ENCODE results near the gene PRLR. TPM values are rescaled to one million over a fixed set of nuclear protein-coding genes. Genes with fewer than 3 reads are reported as not detected.
"Not testable (repeated sequence)": the region's sequence is repeated elsewhere in the genome, so short reads cannot be mapped to it uniquely, and the experiment has no call there.

The PRLR gene
- polyA plus RNA-seq, 3 donors, result 0.11 to 0.61 (median 0.25) TPM

GRCh38 chr5:35066260-35066795 lies 164.0 kb downstream of the PRLR start:
- 88 to 91% (median 89%) methylated on average over 3 to 5 of the region's 5 CpGs for WGBS, 3 donors
- H3K27ac ChIP-seq (ENCODE audit: low read depth, low read length), result no peak overlapping the region

DNA sequence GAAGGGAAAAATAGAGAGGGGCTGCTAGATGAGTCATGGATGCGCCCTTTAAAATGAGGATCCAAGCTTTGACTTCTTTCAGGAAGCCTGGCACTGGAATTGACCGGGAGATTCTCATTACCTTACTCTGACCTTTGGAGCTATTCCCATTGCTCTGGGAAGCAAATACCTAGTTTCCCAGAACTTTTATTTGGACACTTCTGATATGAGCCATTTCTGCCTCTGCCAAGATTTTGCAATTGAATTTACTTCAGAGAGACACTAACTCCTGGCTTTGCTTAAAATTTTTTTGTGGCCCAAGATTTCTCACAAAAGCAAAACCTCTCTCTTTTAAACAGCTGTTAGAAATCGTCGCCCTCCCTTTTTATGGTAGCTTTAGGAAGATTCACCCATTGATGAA lies 166.9 kb downstream of the PRLR start:
- H3K27ac ChIP-seq (ENCODE audit: low read depth, low read length), result no peak overlapping the region
- WGBS, 3 donors, result 60 to 79% (median 64%) methylated on average over 4 of the region's 4 CpGs

- WGBS, 3 donors, result 63 to 92% (median 80%) methylated on average over 2 of the region's 2 CpGs
- no peak overlapping the region for H3K27ac ChIP-seq (ENCODE audit: low read depth, low read length)
Observed at GRCh38 chr5:35061211-35061770, 169.0 kb downstream of the PRLR start.

- no peak overlapping the region for H3K27ac ChIP-seq (ENCODE audit: low read depth, low read length)
- 80 to 96% (median 84%) methylated on average over 2 of the region's 2 CpGs for WGBS, 3 donors
Observed at GRCh38 chr5:35060236-35060635, 170.1 kb downstream of the PRLR start.

GRCh38 chr5:35059251-35059650 lies 171.0 kb downstream of the PRLR start:
- H3K27ac ChIP-seq (ENCODE audit: low read depth, low read length), result no peak overlapping the region

DNA sequence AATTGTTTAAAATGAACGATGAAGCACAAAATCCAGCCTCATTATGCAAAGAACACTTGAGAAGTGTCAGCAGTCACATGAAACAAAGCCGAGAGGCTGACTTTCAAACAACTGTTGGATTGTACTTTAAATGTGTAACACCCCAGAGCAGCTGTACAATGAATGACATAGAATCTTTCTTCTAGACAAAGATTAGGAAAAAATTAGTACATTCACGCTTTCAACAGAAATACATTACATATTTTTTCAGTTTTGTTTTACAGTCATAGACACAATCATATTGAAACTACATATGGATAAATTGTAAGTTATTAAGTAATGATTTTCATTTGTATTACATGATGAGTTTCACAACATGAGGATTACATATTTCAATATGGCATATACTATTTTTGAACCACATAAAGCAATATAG lies 171.9 kb downstream of the PRLR start:
- 77 to 83% (median 83%) methylated on average over 3 of the region's 3 CpGs for WGBS, 3 donors

DNA sequence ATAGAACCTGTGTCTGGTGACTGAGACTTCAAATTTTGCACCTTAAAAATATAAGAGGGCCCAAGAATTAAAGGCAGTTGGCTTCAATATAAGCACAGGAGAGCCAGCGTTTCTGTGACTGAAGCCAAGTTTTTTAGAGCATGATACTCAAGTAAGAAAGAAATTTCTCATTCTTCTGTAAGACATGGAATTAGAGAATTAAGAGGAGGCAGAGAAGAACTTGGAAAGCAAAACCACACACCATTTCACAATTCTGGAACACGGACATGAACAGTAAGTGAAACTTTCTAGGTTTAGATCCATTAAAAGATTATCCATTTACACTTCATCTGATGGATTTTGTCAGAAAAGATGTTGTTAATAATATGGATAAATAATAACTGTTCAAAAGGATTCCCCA lies 173.6 kb downstream of the PRLR start:
- WGBS, 3 donors, result 52 to 77% (median 56%) methylated on average over 2 of the region's 2 CpGs
- H3K27ac ChIP-seq (ENCODE audit: low read depth, low read length), result no peak overlapping the region

More for the DNA sequence above, 171.9 kb downstream of the PRLR start:
- H3K27ac ChIP-seq (ENCODE audit: low read depth, low read length), result no peak overlapping the region

DNA sequence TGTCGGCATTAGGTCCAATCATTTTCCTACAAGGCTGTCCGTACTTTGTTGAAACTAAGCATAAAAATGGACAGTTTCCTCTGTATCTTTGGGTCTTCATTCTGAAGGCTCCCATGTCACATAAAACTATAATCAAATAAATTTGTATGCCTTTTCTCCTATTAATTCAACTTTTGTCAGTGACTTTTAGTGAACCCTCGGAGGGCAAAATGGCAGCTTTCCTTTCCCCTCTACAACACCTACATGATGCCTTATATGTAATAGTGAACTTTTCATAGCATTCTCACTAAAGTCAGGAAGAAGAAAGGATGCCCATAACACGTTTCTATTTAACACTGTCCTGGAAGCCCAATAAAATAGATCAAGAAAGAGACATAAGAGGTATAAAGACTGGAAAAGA lies 177.4 kb downstream of the PRLR start:
- H3K27ac ChIP-seq (ENCODE audit: low read depth, low read length), result no peak overlapping the region
- WGBS, 3 donors, result 87 to 90% (median 88%) methylated on average over 4 of the region's 4 CpGs

DNA sequence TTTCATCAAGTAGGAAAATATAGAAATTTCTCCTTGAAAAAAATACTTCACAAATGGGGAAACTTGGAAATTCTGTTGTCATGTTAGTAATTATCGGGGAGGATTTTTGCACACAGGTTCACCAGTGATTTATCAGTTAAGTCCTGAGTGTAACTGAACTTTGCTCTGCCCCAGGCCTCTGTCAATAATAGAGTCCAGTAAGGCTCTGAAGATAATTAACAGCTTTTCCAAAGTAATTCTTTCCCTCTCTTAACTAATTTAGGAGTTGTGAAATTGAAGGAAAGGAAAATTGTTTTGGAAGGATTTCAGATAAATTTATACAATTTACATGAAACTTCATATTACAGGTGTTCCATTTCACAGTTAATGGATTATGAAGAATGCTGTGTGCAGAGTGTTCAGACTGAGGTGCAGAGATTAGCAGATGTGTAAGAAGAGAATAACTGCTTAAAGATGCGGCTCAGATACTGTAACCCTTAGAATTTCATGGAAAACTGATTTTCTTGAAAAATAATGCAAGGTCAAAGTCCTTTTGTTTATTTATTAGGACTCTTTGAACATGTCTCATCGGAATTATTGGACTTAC lies 179.7 kb downstream of the PRLR start:
- no peak overlapping the region for H3K27ac ChIP-seq (ENCODE audit: low read depth, low read length)
- 42 to 78% (median 70%) methylated on average over 3 of the region's 3 CpGs for WGBS, 3 donors

DNA sequence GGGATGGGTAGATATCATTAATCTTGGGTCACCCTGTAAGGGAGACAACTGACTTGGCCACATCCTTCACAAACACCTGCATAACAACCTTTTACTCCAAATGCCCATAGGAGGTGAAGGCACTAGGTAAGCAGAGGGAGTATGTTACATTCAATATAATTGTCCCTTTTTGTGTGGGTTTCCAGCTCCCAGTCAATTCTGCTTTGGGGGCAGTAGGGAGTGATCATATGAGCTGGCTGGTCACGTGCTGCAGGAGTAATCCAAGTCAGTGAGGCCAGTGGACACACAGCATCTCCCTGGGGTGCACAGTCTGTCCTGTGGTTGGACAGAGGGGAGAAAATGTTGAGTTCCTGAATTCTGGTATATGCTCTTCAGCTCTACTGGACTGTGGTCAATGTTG lies 181.4 kb downstream of the PRLR start:
- 59 to 94% (median 75%) methylated on average over 1 of the region's 1 CpG for WGBS, 3 donors
- no peak overlapping the region for H3K27ac ChIP-seq (ENCODE audit: low read depth, low read length)

- H3K27ac ChIP-seq (ENCODE audit: low read depth, low read length), result no peak within 1 kb of the TSS
- WGBS, 3 donors, result 72 to 82% (median 74%) methylated on average over 8 of the region's 8 CpGs
Observed at GRCh38 chr5:35047785-35048404, 182.4 kb downstream of the PRLR start, which contains the start of gene AGXT2. Gene AGXT2, minus strand, starts transcription at chr5:35047949. Its CDS starts 57 bp downstream, at chr5:35047892.

- 84 to 95% (median 86%) methylated on average over 4 of the region's 4 CpGs for WGBS, 3 donors
- no peak overlapping the region for H3K27ac ChIP-seq (ENCODE audit: low read depth, low read length)
Observed at GRCh38 chr5:35046774-35047173, 183.5 kb downstream of the PRLR start.

- WGBS, 3 donors, result 42 to 67% (median 48%) methylated on average over 1 of the region's 1 CpG
Observed at GRCh38 chr5:35045280-35045679, 185.0 kb downstream of the PRLR start.

GRCh38 chr5:35044649-35045048 lies 185.6 kb downstream of the PRLR start:
- 75 to 81% (median 78%) methylated on average over 4 of the region's 4 CpGs for WGBS, 3 donors

More at GRCh38 chr5:35045280-35045679, 185.0 kb downstream of the PRLR start:
- no peak overlapping the region for H3K27ac ChIP-seq (ENCODE audit: low read depth, low read length)

GRCh38 chr5:35042781-35043180 lies 187.5 kb downstream of the PRLR start:
- WGBS, 3 donors, result 76 to 92% (median 81%) methylated on average over 4 of the region's 4 CpGs
- no peak overlapping the region for H3K27ac ChIP-seq (ENCODE audit: low read depth, low read length)

More at GRCh38 chr5:35044649-35045048, 185.6 kb downstream of the PRLR start:
- H3K27ac ChIP-seq (ENCODE audit: low read depth, low read length), result no peak overlapping the region

- no peak overlapping the region for H3K27ac ChIP-seq (ENCODE audit: low read depth, low read length)
- WGBS, 3 donors, result 48 to 52% (median 51%) methylated on average over 3 of the region's 3 CpGs
Observed at GRCh38 chr5:35041261-35041660, 189.0 kb downstream of the PRLR start.

GRCh38 chr5:35038891-35039290 lies 191.4 kb downstream of the PRLR start:
- H3K27ac ChIP-seq (ENCODE audit: low read depth, low read length), result no peak overlapping the region
- 73 to 82% (median 73%) methylated on average over 2 of the region's 2 CpGs for WGBS, 3 donors

GRCh38 chr5:35036536-35036935 lies 193.8 kb downstream of the PRLR start:
- 61 to 84% (median 78%) methylated on average over 4 of the region's 4 CpGs for WGBS, 3 donors

GRCh38 chr5:35035929-35036328 lies 194.4 kb downstream of the PRLR start:
- 78 to 94% (median 87%) methylated on average over 4 of the region's 4 CpGs for WGBS, 3 donors
- H3K27ac ChIP-seq (ENCODE audit: low read depth, low read length), result not testable (repeated sequence)

More at GRCh38 chr5:35036536-35036935, 193.8 kb downstream of the PRLR start:
- H3K27ac ChIP-seq (ENCODE audit: low read depth, low read length), result no peak overlapping the region
